Memory B cell (primary cell): ENCODE measurements around the gene LAMA5.
"Not testable (repeated sequence)": the region's sequence is repeated elsewhere in the genome, so short reads cannot be mapped to it uniquely, and the experiment has no call there.

Source experiments
- ATAC-seq: fragments of 150-1000 bp; cut with Tn5 transposase; 2 replicates; pipeline ENCODE4 v1.10.0; 2021; ENCODE audit warnings: low read depth, mild to moderate bottlenecking, moderate library complexity
- DNase-seq, 2 donors: peaks; one replicate each; pipeline ENCODE4 v3.0.0; 2022; ENCODE audit warnings: low spot score in 2 of 2
- H3K27ac Mint-ChIP-seq: one replicate; pipeline ENCODE4 v1.8.0; 2022; ENCODE audit warnings: mild to moderate bottlenecking, moderate library complexity, mixed read lengths
- H3K27me3 Mint-ChIP-seq: one replicate; pipeline ENCODE4 v1.8.0; 2022; ENCODE audit warnings: mixed read lengths
- H3K36me3 Mint-ChIP-seq: one replicate; pipeline ENCODE4 v1.8.0; 2022; ENCODE audit warnings: mild to moderate bottlenecking, mixed read lengths
- H3K4me1 Mint-ChIP-seq: one replicate; pipeline ENCODE4 v1.8.0; 2022; ENCODE audit warnings: mixed read lengths
- H3K4me3 Mint-ChIP-seq: one replicate; pipeline ENCODE4 v1.8.0; 2022; ENCODE audit warnings: mild to moderate bottlenecking, moderate library complexity, mixed read lengths
- H3K9me3 Mint-ChIP-seq: one replicate; pipeline ENCODE4 v1.8.0; 2022; ENCODE audit warnings: mixed read lengths

The LAMA5 gene

DNA sequence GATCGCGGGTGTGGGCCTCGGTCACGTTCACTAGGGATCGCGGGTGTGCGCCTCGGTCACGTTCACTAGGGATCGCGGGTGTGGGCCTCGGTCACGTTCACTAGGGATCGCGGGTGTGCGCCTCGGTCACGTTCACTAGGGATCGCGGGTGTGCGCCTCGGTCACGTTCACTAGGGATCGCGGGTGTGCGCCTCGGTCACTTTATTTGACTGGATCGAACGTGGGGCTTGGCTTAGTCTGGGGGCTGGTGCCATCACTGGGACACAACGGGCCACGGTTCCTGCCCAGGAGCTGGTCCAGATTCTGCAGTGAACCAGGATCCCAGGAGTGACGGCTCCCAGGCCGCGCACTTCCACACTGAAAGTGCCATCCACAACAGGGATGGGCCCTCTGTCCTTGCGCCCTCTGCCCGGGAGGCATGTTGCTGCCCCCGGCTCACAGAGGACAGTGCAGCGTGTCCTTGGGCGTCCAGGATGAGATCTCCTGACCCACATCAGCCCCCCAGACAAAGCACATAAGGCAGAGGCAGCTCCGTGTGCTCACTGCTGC, 6.6 kb upstream of the LAMA5 start:
- peaks cover 11% of the 10 kb centered on the region for H3K4me1 Mint-ChIP-seq
- not testable (repeated sequence) for ATAC-seq, H3K4me3 Mint-ChIP-seq, H3K9me3 Mint-ChIP-seq, H3K27ac Mint-ChIP-seq, H3K36me3 Mint-ChIP-seq, H3K27me3 Mint-ChIP-seq, DNase-seq

DNA sequence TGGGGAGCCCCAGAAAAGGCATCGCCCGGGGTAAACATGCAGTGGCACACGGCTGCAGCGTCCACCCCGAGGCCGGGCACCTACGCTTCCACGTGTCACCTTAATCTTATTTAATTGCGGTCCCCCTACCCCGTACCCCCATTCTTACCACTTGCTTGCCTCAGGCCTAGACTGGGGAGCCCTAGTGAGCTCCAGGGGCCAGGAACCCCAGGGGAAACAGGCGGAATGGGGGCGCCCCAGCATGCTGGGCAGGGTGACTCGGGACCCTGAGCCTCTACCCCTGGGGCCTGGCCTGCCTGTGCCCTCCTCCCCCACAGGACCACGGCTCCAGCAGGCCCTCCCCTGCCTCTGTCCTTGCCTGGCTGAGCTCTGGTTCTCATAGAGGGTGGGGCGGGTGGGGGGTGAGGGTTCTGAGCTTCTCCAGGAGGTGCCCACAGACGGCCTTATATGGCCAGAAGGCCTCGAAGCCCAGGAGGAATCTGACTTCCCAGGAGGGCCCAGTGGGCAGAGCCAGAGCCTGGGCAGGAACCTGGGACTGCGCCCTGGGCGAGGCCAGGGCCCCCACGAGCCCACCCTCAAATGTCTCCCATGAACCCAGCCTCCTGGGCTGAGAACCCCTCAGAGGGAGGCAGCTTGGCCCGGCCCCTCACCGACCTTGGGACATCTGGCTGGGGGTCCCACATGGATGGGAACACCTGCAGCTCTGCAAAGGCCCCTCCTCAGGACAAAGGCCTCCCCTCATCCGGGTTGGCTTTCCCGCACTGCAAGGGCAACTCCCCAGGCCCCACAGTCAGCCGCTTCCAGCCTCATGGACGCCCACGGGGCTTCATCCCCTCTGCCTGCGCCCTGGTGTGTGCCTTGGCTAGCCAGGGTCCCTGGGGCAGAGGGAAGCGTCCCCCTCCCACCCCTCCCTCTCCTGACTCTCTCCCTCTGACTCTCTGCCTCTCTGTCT, 5.2 kb upstream of the LAMA5 start:
- DNase-seq (no peak), ATAC-seq (no peak)
- peaks cover 10% of the 10 kb centered on the region for H3K27me3 Mint-ChIP-seq
- H3K36me3 Mint-ChIP-seq, result peaks cover 2% of the 10 kb centered on the region
- no peaks in the 10 kb centered on the region for H3K9me3 Mint-ChIP-seq
- H3K4me1 Mint-ChIP-seq, result peaks cover 18% of the 10 kb centered on the region
- H3K4me3 Mint-ChIP-seq, result no peak overlapping the region
- H3K27ac Mint-ChIP-seq, result no peak overlapping the region

DNA sequence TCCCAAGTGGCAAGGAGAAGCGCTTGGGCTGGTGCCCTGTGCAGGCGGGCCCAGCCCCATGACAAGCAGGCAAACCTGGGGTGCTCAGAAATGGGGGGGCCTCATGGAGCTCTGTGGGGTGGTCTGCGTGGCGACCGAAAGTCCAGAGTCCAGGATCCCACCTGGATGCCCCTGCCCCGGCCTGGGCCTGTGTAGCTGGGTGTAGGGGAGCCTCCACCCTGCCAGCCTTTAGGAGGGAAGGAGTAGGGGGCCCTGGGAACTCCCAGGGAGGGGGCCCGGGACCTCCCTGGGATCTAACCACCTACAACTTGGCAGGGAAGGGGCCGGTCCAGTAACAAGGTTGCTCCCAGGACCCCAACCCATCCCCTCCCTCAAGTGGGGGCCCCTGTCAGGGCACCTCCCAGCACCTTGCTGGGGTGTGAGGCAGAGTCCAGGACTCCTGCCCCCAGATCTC, 4.5 kb upstream of the LAMA5 start:
- peaks cover 2% of the 10 kb centered on the region for H3K36me3 Mint-ChIP-seq
- H3K4me3 Mint-ChIP-seq, result no peak overlapping the region
- H3K27me3 Mint-ChIP-seq, result peaks cover 10% of the 10 kb centered on the region
- H3K9me3 Mint-ChIP-seq, result no peaks in the 10 kb centered on the region
- H3K4me1 Mint-ChIP-seq, result peaks cover 18% of the 10 kb centered on the region
- no peak for DNase-seq
- H3K27ac Mint-ChIP-seq, result no peak overlapping the region
- no peak for ATAC-seq

DNA sequence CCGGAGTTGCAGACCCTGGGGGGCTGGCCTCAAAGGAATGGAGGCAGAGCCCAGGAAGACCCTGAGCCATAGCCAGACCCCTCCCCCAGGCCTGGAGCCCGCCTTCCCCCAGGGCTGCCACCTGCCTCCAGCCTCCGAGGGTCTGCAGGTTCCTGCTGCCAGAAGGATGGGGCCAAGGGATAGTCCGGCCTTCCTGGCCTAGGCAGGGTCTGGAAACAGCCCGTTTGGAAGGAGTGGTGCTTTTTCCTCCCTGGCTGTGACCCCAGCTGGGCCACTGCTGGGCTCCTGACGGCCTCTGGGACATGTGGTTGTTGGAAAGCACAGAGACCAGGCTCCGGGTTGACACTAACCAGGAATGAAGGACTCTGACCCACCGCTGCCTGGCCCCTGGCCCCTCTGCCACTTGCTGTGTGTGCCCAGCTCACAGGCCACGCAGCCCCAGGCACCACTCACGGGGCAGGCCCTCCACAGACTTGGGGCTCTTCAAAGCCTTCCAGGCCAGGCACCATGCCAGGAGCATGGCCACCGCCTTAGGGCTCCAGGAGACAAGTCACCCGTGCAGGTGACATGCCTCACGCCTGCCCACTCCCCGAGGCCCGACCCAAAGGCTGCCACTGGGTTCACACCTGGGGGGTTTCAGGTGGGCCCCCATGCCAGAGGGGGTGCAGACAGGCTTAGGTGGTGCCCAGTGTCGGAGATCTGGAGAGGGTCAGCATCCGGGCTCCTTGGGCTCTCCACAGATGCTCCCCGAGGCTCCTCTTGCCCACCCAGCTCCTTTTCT, 3.9 kb upstream of the LAMA5 start:
- H3K36me3 Mint-ChIP-seq, result peaks cover 2% of the 10 kb centered on the region
- no peak for ATAC-seq

DNA sequence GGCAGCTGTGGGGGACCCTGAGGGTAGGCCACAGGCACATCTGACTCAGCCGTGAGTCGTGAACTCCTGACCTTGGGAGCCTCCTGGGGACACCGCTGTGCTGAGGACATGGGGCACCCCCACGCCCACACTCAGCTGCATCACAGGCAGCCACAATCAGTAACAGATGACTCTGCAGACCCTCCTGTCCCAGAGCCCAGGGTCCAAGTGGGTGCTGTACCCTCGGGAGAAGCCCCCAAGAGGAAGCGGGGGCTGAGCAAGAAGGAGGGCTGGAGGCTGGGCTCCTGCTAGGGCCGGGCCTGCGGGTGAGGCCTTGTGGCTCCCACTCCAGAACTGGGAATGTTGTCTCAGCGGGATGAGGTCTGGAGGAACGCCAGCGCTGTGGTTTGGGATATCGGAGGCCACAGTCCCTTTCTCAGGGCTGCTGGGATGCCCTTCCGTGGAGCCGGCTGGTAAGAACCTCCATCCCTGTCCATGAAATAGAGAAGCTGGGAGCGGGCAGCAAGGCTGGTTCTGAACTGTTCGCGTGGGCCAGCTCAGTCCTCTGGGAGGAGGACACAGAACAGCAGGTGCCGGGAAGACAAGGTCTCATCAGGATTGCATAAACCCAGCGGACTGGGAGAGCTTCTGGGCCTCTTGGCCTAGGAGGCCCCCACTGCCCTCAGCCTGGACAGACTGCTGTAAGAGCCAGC, 3.1 kb upstream of the LAMA5 start:
- Mint-ChIP-seq H3K27ac (no peak overlapping the region), H3K4me1 (peaks cover 22% of the 10 kb centered on the region), H3K4me3 (no peak overlapping the region), H3K27me3 (peaks cover 10% of the 10 kb centered on the region), H3K9me3 (no peaks in the 10 kb centered on the region), H3K36me3 (peaks cover 2% of the 10 kb centered on the region)
- DNase-seq, result no peak
- no peak for ATAC-seq

More for the DNA sequence above, 3.9 kb upstream of the LAMA5 start:
- no peak overlapping the region for H3K27ac Mint-ChIP-seq
- no peak for DNase-seq
- no peak overlapping the region for H3K4me3 Mint-ChIP-seq
- H3K27me3 Mint-ChIP-seq, result peaks cover 10% of the 10 kb centered on the region
- peaks cover 18% of the 10 kb centered on the region for H3K4me1 Mint-ChIP-seq
- no peaks in the 10 kb centered on the region for H3K9me3 Mint-ChIP-seq

DNA sequence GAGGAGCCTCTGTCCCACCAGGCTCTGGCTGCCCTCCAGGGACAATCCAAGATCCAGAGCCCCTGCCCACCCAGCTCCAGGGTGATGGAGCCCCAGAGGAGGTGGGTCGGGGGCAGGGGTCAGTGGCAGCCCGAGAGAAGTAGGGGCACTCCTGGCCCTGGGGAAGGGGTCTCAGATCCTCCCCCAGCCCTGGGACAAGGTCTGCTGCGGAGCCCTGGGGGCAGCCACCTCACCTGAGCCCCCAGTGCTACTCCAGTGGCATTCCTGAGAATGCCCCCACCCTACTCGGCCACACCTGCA, 2.7 kb upstream of the LAMA5 start:
- Mint-ChIP-seq H3K27ac (no peak overlapping the region), H3K4me1 (peaks cover 22% of the 10 kb centered on the region), H3K27me3 (peaks cover 10% of the 10 kb centered on the region), H3K36me3 (peaks cover 2% of the 10 kb centered on the region), H3K9me3 (no peaks in the 10 kb centered on the region), H3K4me3 (no peak overlapping the region)
- DNase-seq (no peak), ATAC-seq (no peak)

DNA sequence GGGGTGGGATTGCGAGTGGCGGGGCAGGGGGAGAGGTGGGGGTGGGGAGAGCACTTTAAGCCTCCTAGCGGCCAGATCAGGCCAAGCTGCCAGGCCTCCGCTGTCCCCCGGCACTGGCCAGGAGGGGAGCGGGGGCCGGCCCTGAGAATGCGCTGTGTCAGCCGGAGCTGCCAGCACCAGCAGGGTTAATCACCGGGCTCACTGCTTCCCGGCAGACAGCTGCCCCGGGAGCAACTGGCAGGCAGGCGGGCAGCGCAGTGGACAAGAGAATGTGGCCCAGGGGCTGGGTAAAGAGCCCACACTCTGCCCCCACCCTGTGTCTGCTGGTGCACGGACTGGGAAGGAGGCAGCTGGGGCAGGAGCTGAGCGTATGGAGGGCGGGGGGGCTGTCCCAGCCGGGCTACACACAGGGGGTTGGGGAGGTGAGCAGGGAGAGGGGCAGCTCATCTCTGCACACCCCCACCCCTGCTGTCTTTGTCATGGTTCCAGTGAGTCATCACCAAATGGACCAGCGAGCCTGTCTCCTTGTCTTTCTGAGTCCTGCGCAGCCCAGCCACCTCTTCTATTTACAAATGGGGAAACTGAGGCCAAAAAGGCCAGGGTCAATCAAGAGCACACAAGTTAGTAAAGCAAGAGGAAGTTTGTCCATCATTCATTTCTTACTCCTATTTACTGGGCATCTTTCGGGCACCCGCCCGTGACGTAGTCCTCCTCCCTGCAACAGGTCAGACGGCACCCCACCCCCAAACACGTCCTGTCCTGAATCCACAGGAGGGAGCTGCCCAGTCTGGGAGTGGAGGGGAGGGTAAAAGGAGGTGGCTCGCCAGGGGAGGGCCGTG, 2.1 kb upstream of the LAMA5 start:
- Mint-ChIP-seq H3K27me3 (peaks cover 8% of the 10 kb centered on the region), H3K27ac (no peak overlapping the region), H3K4me3 (no peak overlapping the region), H3K36me3 (peaks cover 2% of the 10 kb centered on the region), H3K4me1 (peaks cover 20% of the 10 kb centered on the region), H3K9me3 (no peaks in the 10 kb centered on the region)
- ATAC-seq (no peak), DNase-seq (no peak)

DNA sequence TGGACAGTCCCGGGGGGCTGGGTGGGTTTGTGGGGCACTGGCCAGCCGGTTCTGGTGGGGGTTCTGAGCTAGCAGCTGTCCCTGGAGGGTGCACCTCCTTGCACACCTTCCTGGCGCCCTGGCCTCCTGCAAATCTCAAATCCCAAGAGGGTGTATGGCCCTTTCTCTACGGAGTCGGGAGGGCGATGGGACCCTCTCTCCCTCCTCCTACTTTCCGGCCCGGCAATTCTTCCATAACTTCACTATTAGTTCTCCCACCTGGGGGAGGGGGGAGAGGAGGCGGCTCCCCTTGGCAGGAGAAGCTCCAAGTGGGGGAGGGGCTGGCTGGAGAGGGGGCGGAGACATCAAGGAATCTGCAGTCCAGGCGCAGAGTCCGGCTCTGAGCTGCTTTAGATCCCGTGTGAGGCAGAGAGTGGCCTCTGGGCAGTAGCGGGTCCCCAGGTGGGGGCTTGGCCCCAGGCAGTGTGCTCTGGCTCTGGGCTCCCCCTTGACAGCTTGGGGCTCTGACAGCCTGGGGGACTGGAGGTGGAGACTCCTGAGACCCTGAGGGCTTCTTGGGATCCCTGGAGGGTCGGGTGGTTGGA, 1.4 kb upstream of the LAMA5 start:
- Mint-ChIP-seq H3K9me3 (no peaks in the 10 kb centered on the region), H3K27me3 (peaks cover 7% of the 10 kb centered on the region), H3K36me3 (peaks cover 2% of the 10 kb centered on the region), H3K27ac (no peak overlapping the region), H3K4me1 (peaks cover 21% of the 10 kb centered on the region), H3K4me3 (peak overlapping the region; percentile 86)
- ATAC-seq (no peak), DNase-seq (no peak)

DNA sequence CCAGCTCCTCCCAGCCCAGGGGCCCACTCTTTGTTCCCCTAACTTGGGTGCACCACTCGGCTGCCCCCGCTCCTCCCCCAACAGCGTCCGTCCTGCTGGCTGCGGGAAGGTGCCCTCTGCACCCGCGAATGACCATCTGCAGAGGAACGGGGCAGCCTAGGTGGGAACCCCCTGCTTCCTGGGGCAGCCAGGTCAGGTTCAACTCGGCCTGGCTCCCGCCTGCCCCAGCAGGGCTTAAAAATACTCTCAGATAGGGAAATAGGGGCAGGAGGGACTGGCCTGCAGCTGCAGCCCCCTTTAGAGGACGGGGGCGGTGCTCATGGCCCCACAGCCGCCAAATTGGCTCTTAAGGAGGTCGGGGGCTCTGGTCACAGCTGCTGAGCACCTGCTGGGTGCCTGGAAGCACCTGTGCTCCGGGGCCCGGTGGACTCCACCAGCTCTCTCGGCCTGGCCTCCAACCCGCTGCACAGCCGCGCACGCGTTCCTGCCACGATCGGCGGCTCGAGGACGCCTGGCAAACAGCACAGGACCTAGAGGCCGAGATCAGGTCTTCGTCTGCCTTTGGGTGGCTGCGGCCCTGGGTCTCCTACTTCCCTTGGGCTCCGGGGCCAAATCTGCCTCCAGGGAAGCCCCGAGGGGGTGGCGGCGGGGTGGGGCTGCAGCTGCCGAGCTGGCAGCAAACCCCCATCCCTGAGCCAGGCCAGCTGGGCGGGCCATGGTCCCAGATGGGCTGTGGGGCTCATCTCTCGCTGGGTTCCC, 700 bp upstream of the LAMA5 start:
- peaks cover 2% of the 10 kb centered on the region for H3K27me3 Mint-ChIP-seq
- peaks cover under 1% of the 10 kb centered on the region for H3K36me3 Mint-ChIP-seq
- peak; percentile 33 to 44 for DNase-seq
- peak overlapping the region; percentile 53 for H3K27ac Mint-ChIP-seq
- peak; percentile 23 for ATAC-seq
- peaks cover 17% of the 10 kb centered on the region for H3K4me1 Mint-ChIP-seq
- peak overlapping the region; percentile 86 for H3K4me3 Mint-ChIP-seq
- no peaks in the 10 kb centered on the region for H3K9me3 Mint-ChIP-seq

DNA sequence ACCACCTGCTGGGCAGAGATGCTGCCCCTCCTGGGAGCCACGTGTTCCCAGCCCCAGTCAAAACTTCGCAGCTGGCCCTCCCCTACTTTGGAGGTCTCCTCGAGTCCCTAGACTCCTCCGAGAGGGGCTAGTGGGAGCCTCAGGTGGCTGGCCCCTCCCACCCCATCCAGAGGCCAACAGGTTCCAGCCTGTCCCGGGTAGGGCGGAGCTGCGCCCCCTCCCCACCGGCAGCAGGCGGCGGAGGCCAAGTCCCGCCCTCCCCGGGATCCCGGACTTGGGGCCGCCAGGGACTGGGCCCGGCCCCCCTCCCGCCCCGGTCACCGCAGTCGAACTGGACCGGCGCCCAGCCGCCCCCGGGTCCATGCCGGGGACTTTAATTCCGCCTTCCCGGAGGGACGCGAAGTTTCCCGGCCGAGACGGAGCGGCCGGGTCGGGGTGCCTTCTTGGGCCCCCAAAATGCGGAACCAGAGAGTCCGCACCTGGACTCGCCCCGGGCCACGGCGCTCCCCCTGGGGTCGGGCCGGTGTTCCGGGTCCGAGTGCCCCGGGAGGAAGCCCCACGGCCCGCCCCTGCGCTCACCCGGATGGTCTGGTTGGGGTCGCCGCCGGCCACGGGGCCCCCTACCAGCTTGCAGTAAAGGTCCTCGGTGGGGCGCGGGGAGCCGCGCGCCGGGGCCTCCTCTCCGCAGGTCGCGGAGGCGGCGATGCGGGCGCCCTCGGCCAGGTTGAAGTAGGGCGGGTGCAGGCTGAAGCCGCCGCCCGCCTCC, 559 bp downstream of the LAMA5 start:
- Mint-ChIP-seq H3K27me3 (peaks cover 1% of the 10 kb centered on the region), H3K4me3 (peak overlapping the region; percentile 56), H3K4me1 (peaks cover 19% of the 10 kb centered on the region), H3K27ac (no peak overlapping the region), H3K36me3 (no peaks in the 10 kb centered on the region), H3K9me3 (no peaks in the 10 kb centered on the region)
- ATAC-seq (peak; percentile 55), DNase-seq (peak; percentile 27 to 48)

DNA sequence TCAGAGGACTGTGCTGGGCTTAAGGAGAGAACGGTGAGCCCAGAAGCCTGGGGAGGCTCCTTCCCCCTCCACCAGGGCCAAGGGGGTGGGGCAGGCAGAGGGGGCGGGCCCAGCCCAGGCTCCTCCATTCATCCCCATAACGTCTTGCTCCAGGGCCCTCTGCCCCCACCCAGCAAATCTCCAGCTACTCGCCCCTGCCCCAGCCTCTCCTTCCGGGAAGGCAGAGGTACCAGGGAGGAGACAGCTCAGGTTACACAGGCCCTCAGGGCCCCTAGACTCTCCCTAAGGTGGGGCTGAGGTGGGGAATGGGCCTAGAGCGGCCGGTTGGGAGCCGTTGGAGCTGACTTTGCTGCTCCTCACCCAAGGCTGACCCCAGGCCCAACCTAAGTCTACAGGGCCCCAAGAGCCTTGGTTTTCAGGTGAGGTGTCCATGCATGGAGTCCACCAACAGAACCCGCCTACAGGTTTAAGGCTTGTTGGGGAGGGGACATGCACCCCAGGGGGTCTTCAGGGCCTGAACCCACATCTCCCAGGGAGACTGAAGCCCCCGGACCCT, 1.2 kb downstream of the LAMA5 start:
- H3K27ac Mint-ChIP-seq, result peak overlapping the region; percentile 18
- ATAC-seq (peak; percentile 39), DNase-seq (no peak)
- H3K36me3 Mint-ChIP-seq, result no peaks in the 10 kb centered on the region
- peak overlapping the region; percentile 49 for H3K4me3 Mint-ChIP-seq
- H3K4me1 Mint-ChIP-seq, result peaks cover 19% of the 10 kb centered on the region
- H3K27me3 Mint-ChIP-seq, result peaks cover 1% of the 10 kb centered on the region
- no peaks in the 10 kb centered on the region for H3K9me3 Mint-ChIP-seq
